OCI-M2 (cell line): ENCODE measurements around the gene PRCP.

Experiments
- DNase-seq: peaks from one replicate; lab custom pipeline; 2025; ENCODE audit not compliant: unreplicated experiment; lab: John Stamatoyannopoulos, UW

The PRCP gene

GRCh38 chr11:82832983-82833382 lies 67.2 kb downstream of the PRCP start:
- DNase-seq = no peak

GRCh38 chr11:82831364-82831763 lies 68.9 kb downstream of the PRCP start:
- DNase-seq = no peak

GRCh38 chr11:82830746-82831145 lies 69.5 kb downstream of the PRCP start:
- no peak for DNase-seq

- no peak for DNase-seq
Observed at GRCh38 chr11:82829101-82829500, 71.1 kb downstream of the PRCP start.

DNA sequence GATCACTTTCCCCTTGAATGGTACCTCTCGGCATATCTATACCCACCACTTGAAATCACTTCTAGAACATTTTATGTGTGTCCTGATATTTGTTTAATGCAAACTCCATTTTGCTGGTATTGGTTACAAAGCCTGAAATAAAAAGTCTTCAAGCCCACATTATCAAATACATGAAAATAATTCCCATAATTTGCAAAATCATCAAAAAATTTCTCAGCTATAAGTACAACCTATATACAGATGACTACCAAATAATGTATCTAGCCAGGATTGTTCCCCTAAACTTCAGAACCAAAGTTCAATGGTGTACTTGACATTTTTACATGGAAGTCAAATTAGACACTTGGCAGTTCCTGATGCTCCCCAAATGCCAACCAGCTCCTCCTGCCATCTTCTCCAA lies 71.8 kb downstream of the PRCP start:
- DNase-seq = no peak

GRCh38 chr11:82826526-82826925 lies 73.7 kb downstream of the PRCP start:
- no peak for DNase-seq

- DNase-seq = no peak
Observed at GRCh38 chr11:82823647-82824619, 76.3 kb downstream of the PRCP start.

GRCh38 chr11:82818409-82819043 lies 81.7 kb downstream of the PRCP start:
- DNase-seq = no peak

- DNase-seq = no peak
Observed at GRCh38 chr11:82815406-82815805, 84.8 kb downstream of the PRCP start.

DNA sequence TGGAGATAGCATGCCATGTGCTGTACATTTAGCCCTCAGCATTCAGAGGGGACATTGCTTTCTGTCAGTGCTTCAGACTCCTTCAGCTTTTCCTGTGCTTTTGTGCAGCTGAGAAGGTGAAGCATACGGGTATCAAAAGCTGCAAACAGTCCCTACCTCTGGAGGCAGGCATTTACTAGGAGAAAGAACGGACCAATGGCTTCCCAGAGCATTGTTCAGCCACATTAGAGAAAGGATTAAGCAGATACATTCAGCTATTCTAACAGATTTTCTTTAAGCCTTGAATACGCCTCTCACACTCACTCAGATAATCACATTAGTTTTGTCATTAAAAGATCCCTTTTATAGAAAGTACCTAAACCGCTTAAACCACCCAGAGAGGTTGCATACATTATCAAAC lies 85.9 kb downstream of the PRCP start:
- DNase-seq = no peak

DNA sequence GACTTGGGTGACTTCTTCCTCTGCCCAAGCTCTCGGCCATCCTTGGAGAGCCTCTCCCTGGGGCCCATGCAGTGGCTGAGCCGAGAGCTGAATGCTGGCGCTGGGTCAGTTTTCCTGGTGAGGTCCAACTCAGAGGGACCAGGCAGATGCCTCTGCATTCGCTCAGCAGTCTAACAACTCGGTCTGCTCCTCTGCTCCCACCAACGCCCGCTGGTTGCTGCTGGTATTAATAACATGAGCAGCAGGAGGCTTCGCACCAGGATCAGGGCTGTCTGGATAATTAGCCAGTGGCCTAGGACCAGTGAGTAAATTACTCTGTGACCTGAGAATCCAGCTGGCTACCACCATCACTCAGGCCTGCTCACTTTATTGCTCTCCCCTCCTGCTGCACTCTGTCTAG lies 88.9 kb downstream of the PRCP start:
- no peak for DNase-seq

DNA sequence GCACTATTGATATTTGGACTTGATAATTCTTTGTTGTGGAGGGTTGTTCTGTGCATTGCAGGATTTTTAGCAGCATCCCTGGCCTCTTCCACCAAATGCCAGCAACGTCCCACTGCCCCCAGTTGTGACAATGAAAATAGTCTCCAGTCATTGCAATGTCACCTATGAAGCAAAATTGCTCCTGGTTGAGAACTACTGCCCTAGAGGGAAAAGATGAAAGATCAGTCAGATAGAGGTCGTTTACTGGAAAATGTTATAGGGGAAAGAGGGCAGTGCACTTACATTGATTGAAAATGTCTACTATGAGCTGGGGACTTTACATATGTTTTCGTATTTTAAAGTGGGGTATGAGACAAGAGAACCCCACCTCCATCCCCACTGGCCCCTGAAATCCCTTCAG lies 89.5 kb downstream of the PRCP start:
- no peak for DNase-seq

- no peak for DNase-seq
Observed at GRCh38 chr11:82810326-82810725, 89.9 kb downstream of the PRCP start.

DNA sequence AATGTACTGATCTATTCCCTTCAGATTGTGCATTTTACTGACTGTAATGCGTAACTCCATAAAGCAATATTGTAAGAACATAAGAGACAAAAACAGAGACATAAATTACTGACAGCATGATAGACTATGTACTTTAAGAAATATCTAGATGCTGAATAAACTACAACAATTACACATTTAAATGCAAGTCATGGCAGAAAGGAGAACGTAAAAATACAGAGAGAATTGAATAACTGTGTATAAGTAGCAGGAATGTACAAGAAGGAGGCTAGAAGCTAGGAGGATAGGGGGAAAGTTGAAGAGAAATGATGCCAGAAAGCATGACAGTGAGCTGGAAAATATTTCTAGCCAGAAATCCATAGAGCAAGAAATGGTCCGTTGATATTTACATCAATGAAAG lies 92.6 kb downstream of the PRCP start:
- no peak for DNase-seq

DNA sequence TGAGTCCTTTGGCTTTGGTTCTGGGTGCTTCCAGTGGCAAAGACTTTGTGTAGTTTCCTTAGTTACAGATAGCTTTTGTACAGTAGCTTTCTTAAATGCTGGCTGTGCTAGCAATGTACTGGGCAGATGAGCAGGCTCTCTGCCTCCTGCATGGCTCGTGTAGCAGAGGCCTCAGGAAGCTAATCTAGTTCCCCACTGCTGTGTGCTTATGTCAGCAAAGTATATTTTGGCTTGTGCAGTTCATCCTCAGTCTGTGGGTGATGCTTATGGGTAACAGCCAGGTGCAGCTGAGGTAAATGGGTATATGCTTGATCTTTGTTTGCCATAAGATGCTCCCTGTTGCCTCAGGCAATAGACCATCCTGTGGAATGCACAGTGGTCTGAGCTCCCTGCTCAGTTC lies 97.5 kb downstream of the PRCP start:
- DNase-seq = no peak

DNA sequence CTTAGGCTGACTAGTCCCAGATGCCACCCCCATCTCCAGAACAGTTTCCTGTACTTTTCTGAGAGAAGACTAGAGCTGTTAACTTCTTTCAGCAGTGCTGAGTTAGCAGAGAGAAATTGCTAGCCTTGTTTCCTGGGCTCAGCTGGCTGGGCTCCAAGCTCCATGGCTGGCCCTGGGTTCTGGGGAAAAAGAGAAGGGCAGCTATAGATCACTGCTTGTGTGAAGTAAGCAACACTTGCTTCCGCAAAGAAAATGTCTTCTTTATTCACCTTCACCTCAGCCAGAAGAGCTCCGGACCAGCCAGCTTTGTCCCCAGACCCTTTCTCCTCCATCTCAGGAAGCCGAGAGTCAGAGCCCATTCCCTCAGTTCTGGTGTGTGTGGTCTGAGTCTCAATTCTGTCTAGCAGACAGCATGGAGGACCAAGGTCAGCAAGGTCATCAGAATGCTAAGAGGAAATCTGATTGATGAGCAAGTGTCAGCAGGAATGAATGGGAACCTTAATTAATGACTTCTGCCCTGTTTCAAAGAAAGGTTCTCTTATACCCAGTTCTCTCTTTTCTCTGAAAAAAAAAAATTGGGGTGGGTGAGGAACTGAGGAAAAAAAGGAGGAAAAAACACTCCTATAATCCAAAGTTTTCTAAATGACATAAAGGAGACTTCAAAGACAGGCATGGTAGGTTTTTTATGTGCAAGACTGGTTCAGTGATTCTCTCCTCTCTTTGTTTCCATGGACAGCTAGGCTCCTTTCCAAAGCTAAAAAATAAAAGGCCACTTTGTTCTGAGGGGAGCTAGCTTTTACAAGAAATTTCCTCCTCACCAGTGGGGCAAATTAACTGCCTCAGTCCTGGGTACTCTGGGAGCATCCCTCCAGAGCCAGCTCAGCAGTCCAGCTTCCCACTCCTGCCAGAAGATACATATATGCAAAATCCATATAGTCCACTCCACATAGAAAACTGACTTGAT lies 103.0 kb downstream of the PRCP start:
- no peak for DNase-seq

- no peak for DNase-seq
Observed at GRCh38 chr11:82794490-82794889, 105.7 kb downstream of the PRCP start.

GRCh38 chr11:82792822-82793569 lies 107.2 kb downstream of the PRCP start:
- DNase-seq = no peak

GRCh38 chr11:82792319-82792718 lies 107.9 kb downstream of the PRCP start:
- no peak for DNase-seq

DNA sequence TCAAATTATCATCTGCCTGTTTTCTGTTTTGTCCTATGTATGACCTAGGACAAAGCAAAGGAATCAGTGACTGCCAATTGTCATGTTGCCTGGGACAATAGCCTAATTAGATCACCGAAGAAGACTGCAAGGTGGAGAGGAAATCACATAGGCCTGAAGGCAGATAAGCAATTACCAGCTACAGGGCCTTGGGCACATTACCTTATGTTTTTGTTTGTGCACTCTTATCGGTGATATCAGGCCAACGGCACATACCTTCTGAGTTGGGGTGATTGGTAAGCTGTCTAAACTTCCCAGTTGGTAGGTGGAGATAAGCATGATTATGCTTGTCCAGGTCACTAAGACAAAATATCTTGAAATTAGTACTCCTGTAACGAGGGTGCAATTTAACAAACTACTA lies 108.5 kb downstream of the PRCP start:
- peak; percentile 11 for DNase-seq
